HG02623 (cell line): ENCODE measurements around the gene TBX19.
"Not testable (repeated sequence)": the region's sequence is repeated elsewhere in the genome, so short reads cannot be mapped to it uniquely, and the experiment has no call there.

Source experiments
- ATAC-seq: cut with Tn5 transposase; IDR thresholded peaks from one replicate; pipeline ENCODE4 v1.9.1; 2021; ENCODE audit warnings: moderate library complexity; ENCODE audit not compliant: unreplicated experiment

The TBX19 gene

DNA sequence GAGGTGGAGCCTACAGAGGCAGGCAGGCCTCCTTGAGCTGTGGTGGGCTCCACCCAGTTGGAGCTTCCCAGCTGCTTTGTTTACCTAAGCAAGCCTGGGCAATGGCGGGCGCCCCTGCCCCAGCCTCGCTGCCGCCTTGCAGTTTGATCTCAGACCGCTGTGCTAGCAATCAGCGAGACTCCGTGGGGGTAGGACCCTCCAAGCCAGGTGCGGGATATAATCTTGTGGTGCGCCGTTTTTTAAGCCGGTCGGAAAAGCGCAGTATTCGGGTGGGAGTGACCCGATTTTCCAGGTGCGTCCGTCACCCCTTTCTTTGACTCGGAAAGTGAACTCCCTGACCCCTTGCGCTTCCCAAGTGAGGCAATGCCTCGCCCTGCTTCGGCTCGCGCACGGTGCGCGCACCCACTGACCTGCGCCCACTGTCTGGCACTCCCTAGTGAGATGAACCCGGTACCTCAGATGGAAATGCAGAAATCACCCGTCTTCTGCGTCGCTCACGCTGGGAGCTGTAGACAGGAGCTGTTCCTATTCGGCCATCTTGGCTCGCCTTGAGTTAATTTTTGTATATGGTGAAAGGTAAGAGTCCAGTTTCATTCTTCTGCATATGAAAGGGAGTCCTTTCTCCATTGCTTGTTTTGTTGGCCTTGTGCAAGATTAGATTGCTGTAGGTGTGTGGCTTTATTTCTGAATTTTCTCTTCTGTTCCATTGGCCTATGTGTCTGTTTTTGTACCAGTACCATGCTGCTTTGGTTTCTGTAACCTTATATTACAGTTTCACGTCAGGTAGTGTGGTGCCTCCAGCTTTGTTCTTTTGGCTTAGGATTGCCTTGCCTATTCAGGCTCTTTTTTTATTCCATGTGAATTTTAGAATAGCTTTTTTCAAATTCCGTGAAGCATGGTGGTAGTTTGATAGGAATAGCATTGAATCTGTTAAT lies 73.9 kb downstream of the TBX19 start:
- ATAC-seq, result not testable (repeated sequence)

DNA sequence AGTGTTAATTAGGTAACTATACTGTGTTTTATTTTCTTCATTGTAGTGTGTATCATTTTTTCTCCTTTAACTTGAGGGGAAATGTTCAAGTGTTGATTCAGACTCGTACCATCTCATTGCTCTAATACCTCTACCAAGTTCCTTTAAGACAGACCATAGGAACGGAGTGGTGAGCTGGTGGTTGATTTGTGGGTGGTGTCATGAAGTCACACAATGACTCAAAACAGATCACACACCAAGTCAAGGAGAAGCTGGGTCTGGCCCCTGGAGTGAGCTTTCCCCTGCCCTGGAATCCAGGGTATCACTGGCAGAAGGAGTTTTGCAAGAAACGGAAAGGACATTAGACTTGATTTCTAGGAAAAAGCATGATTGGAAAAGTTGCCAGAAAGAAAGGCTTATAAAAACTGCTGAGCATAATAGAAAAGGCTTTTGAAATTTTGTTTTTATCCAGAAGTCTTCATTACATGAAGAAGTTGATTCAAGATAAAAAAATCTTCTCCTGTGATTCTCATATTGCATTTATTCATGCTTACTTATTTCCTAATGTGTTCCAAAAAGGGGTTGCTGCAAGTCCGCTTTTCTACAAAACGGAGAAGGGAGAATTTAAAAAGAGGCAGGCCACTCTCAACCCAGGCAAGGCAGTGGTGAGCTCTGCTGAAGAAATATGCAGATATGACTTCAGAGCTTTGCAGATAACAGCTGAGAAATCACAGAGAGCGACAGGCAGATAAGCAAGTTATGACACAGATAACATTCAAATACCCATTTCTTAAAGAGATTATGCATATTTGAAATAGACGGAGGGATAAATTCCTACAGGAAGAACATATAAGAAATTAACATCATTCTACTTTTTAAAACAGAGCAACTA lies 79.7 kb downstream of the TBX19 start:
- no peak for ATAC-seq

DNA sequence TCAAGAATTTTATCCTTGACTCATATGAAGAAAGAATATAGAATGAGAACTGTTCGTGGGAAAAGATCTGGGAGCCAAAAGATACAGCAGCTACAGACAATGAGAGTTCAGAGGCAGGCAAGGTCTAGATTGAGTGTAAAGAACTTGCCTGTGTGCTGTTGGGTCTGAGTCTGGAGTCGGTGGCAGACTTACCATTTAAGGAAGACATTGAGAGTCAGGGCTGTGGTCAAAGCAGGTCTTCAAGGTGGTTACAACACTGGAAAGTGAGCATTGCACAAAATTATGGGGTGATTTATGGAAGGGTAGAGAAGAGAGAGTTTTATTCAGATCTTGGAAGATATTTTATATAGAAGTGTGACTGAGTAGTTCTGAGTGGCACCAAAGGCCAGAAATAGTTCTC lies 80.6 kb downstream of the TBX19 start:
- ATAC-seq, result no peak

DNA sequence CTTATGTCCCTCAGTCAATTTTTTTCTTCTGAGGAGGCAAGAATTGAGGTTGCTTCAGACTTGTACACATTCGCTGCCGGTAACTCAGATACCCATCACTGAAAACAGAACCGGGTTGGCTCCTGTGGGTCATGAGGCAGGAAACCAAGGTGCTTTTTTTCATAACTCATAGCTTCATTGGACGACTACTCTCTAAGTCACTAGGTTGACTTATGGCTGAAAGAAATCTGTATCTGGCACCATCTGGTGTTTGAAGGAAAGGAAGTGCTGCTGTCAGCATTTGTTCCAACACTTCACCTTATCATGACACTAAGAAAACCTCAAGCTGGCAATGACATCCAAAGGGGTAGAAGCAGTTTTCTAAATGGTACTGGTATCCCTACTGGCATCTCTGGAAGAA lies 82.3 kb downstream of the TBX19 start:
- no peak for ATAC-seq
